ENCODE data around the gene MMP10. TPM values are rescaled to one million over a fixed set of nuclear protein-coding genes. Genes with fewer than 3 reads are reported as not detected.

The MMP10 gene
- total and polyA plus RNA-seq, 4 donors, result not detected

GRCh38 chr11:102800767-102801166 lies 20.3 kb upstream of the MMP10 start (continued):
- TF ChIP-seq REST (IDR thresholded peaks at IDR 0.05) (no peak), HNF4A (conservative IDR thresholded peaks at IDR 0.05) (no peak), FOXA1 (IDR thresholded peaks at IDR 0.05) (no peak), RXRA (IDR thresholded peaks at IDR 0.05) (no peak), CTCF (IDR thresholded peaks at IDR 0.05; ENCODE audit: low read depth, low read length, missing input control) (no peak)

GRCh38 chr11:102799681-102800340 lies 19.4 kb upstream of the MMP10 start:
- 63% methylated on average over 6 of the region's 6 CpGs for WGBS

More at GRCh38 chr11:102799681-102800340, 19.4 kb upstream of the MMP10 start:
- Histone ChIP-seq H3K9me3 (ENCODE audit: control insufficient read depth in 4 of 4, low read length in 3 of 4) (no peaks in the 10 kb centered on the region), H3K36me3 (ENCODE audit: control insufficient read depth in 4 of 4, insufficient read depth in 3 of 4, low read depth in 1 of 4, low read length in 3 of 4) (no peaks in the 10 kb centered on the region), H3K4me3 (ENCODE audit: low read depth in 1 of 3, low read length in 3 of 3) (no peak overlapping the region), H3K27ac (ENCODE audit: low read depth in 1 of 2, low read length in 2 of 2) (no peak overlapping the region), H3K9ac (ENCODE audit: low read depth in 1 of 2, low read length in 2 of 2) (no peak overlapping the region), H3K27me3 (ENCODE audit: control insufficient read depth in 4 of 4, insufficient read depth in 4 of 4, low read length in 3 of 4) (peaks cover 0 to 3% (median 0%) of the 10 kb centered on the region in 4 donors), H3K4me1 (ENCODE audit: control insufficient read depth in 4 of 4, insufficient read depth in 4 of 4, low read length in 3 of 4) (no peaks in the 10 kb centered on the region)
- no peak for DNase-seq (ENCODE audit: low spot score)
- no peak for TF ChIP-seq FOXA2 (IDR thresholded peaks at IDR 0.05)
- TF ChIP-seq RAD21 (IDR thresholded peaks at IDR 0.05), result no peak
- no peak for TF ChIP-seq HNF4G (IDR thresholded peaks at IDR 0.05)
- no peak for TF ChIP-seq MAX (IDR thresholded peaks at IDR 0.05)
- no peak for TF ChIP-seq YY1 (IDR thresholded peaks at IDR 0.05)
- TF ChIP-seq NR2F2 (IDR thresholded peaks at IDR 0.05), result no peak
- TF ChIP-seq GABPA (IDR thresholded peaks at IDR 0.05 in 1 of 2, conservative IDR thresholded peaks at IDR 0.05 in 1 of 2), result no peak
- no peak for TF ChIP-seq EGR1 (IDR thresholded peaks at IDR 0.05; ENCODE audit: low read depth in 2 of 2)
- no peak for TF ChIP-seq TAF1 (conservative IDR thresholded peaks at IDR 0.05)
- TF ChIP-seq ATF3 (IDR thresholded peaks at IDR 0.05), result no peak
- no peak for TF ChIP-seq RXRA (IDR thresholded peaks at IDR 0.05)
- TF ChIP-seq ZBTB33 (IDR thresholded peaks at IDR 0.05), result no peak
- no peak for TF ChIP-seq SP1 (IDR thresholded peaks at IDR 0.05)
- TF ChIP-seq HNF4A (conservative IDR thresholded peaks at IDR 0.05), result no peak
- no peak for TF ChIP-seq JUND (IDR thresholded peaks at IDR 0.05)
- TF ChIP-seq FOXA1 (IDR thresholded peaks at IDR 0.05), result no peak
- no peak for TF ChIP-seq CTCF (IDR thresholded peaks at IDR 0.05; ENCODE audit: low read depth, low read length, missing input control)
- no peak for TF ChIP-seq REST (IDR thresholded peaks at IDR 0.05)

Data from liver (tissue), 9 donors.